Esophagus muscularis mucosa (tissue), 3 donors: ENCODE data around the gene KRTAP4-6.
"Not testable (repeated sequence)": the region's sequence is repeated elsewhere in the genome, so short reads cannot be mapped to it uniquely, and the experiment has no call there.

Experiments
- CTCF ChIP-seq, 3 experiments: fragments of 200-600 bp in 2 of 3; fragments of 450-650 bp in 1 of 3; sonication (generic) in 2 of 3; IDR thresholded peaks; one replicate each; pipeline ENCODE4 v1.5.1; 2017 to 2019; ENCODE audit warnings: antibody characterized with exemption in 3 of 3, mild to moderate bottlenecking in 2 of 3, moderate library complexity in 1 of 3
- POLR2A ChIP-seq: fragments of 450-650 bp; IDR thresholded peaks from one replicate; pipeline ENCODE4 v1.6.1; 2017; ENCODE audit warnings: antibody characterized with exemption, moderate library complexity, mild to moderate bottlenecking, low read depth
- POLR2AphosphoS5 ChIP-seq, 2 donors: sonication (generic); formaldehyde crosslinking; IDR thresholded peaks; one replicate each; pipeline ENCODE4 v1.6.1; 2017; ENCODE audit warnings: antibody characterized with exemption in 2 of 2

- not testable (repeated sequence) for TF ChIP-seq CTCF (IDR thresholded peaks at IDR 0.05); POLR2AphosphoS5 (IDR thresholded peaks at IDR 0.05); POLR2A
These were observed 16.4 kb downstream of the KRTAP4-6 start, which contains the start of gene KRTAP4-12 for GRCh38 chr17:41123991-41124371.
